ENCODE measurements around the gene ZNF800. TPM values are rescaled to one million over a fixed set of nuclear protein-coding genes. Genes with fewer than 3 reads are reported as not detected.

Gene ZNF800
- total and polyA plus RNA-seq, 2 donors from 2014 or later = 4.5 to 36.8 TPM

- Histone ChIP-seq H3K9me3 (ENCODE audit: control insufficient read depth in 2 of 3, insufficient read depth in 1 of 3, low read length in 3 of 3) (no peaks in the 10 kb centered on the region), H3K4me1 (ENCODE audit: control insufficient read depth in 2 of 3, insufficient read depth in 2 of 3, low read depth in 1 of 3, low read length in 3 of 3) (no peaks in the 10 kb centered on the region), H3K9ac (ENCODE audit: low read length in 3 of 3) (no peak overlapping the region), H3K27me3 (ENCODE audit: control insufficient read depth, insufficient read depth, low read length) (no peaks in the 10 kb centered on the region), H3K36me3 (ENCODE audit: control insufficient read depth in 2 of 3, insufficient read depth in 3 of 3, low read length in 3 of 3) (no peaks in the 10 kb centered on the region), H3K27ac (ENCODE audit: low read depth in 2 of 2, low read length in 2 of 2) (no peak overlapping the region), H3K4me3 (ENCODE audit: low read length in 3 of 3) (no peak overlapping the region)
- DNase-seq = no peak
- no peak for TF ChIP-seq CTCF (IDR thresholded peaks at IDR 0.05; ENCODE audit: borderline replicate concordance, extremely low read depth, insufficient read depth)
- intact Hi-C loops (cut with DNase I) = no loop called here
- no peak for FAIRE-seq
These were observed 49.9 kb downstream of the ZNF800 start for GRCh38 chr7:127342596-127342995.

- Histone ChIP-seq H3K27ac (ENCODE audit: low read depth in 2 of 2, low read length in 2 of 2) (no peak overlapping the region), H3K9me3 (ENCODE audit: control insufficient read depth in 2 of 3, insufficient read depth in 1 of 3, low read length in 3 of 3) (no peaks in the 10 kb centered on the region), H3K27me3 (ENCODE audit: control insufficient read depth, insufficient read depth, low read length) (no peaks in the 10 kb centered on the region), H3K9ac (ENCODE audit: low read length in 3 of 3) (no peak overlapping the region), H3K36me3 (ENCODE audit: control insufficient read depth in 2 of 3, insufficient read depth in 3 of 3, low read length in 3 of 3) (no peaks in the 10 kb centered on the region), H3K4me1 (ENCODE audit: control insufficient read depth in 2 of 3, insufficient read depth in 2 of 3, low read depth in 1 of 3, low read length in 3 of 3) (no peaks in the 10 kb centered on the region), H3K4me3 (ENCODE audit: low read length in 3 of 3) (no peak overlapping the region)
- DNase-seq (no peak), FAIRE-seq (no peak)
- intact Hi-C loops (cut with DNase I) = no loop called here
- TF ChIP-seq CTCF (IDR thresholded peaks at IDR 0.05; ENCODE audit: borderline replicate concordance, extremely low read depth, insufficient read depth) = no peak
These were observed 54.4 kb downstream of the ZNF800 start for GRCh38 chr7:127338122-127338521.

- Histone ChIP-seq H3K9me3 (ENCODE audit: control insufficient read depth in 2 of 3, insufficient read depth in 1 of 3, low read length in 3 of 3) (no peaks in the 10 kb centered on the region), H3K4me1 (ENCODE audit: control insufficient read depth in 2 of 3, insufficient read depth in 2 of 3, low read depth in 1 of 3, low read length in 3 of 3) (no peaks in the 10 kb centered on the region), H3K27ac (ENCODE audit: low read depth in 2 of 2, low read length in 2 of 2) (no peak overlapping the region), H3K36me3 (ENCODE audit: control insufficient read depth in 2 of 3, insufficient read depth in 3 of 3, low read length in 3 of 3) (no peaks in the 10 kb centered on the region), H3K4me3 (ENCODE audit: low read length in 3 of 3) (no peak overlapping the region), H3K9ac (ENCODE audit: low read length in 3 of 3) (no peak overlapping the region), H3K27me3 (ENCODE audit: control insufficient read depth, insufficient read depth, low read length) (no peaks in the 10 kb centered on the region)
- TF ChIP-seq CTCF (IDR thresholded peaks at IDR 0.05; ENCODE audit: borderline replicate concordance, extremely low read depth, insufficient read depth) = no peak
- intact Hi-C loops (cut with DNase I) = no loop called here
- FAIRE-seq (no peak), DNase-seq (no peak)
These were observed 54.9 kb downstream of the ZNF800 start for GRCh38 chr7:127337581-127337980.

- FAIRE-seq = no peak
These were observed 56.0 kb downstream of the ZNF800 start for GRCh38 chr7:127336458-127336857.

More at GRCh38 chr7:127336458-127336857, 56.0 kb downstream of the ZNF800 start:
- TF ChIP-seq CTCF (IDR thresholded peaks at IDR 0.05; ENCODE audit: borderline replicate concordance, extremely low read depth, insufficient read depth) = no peak
- no peaks in the 10 kb centered on the region for H3K9me3 ChIP-seq (ENCODE audit: control insufficient read depth in 2 of 3, insufficient read depth in 1 of 3, low read length in 3 of 3)
- DNase-seq = no peak
- no peaks in the 10 kb centered on the region for H3K36me3 ChIP-seq (ENCODE audit: control insufficient read depth in 2 of 3, insufficient read depth in 3 of 3, low read length in 3 of 3)
- intact Hi-C loops (cut with DNase I) = no loop called here
- H3K4me3 ChIP-seq (ENCODE audit: low read length in 3 of 3) = no peak overlapping the region
- H3K4me1 ChIP-seq (ENCODE audit: control insufficient read depth in 2 of 3, insufficient read depth in 2 of 3, low read depth in 1 of 3, low read length in 3 of 3) = no peaks in the 10 kb centered on the region
- H3K9ac ChIP-seq (ENCODE audit: low read length in 3 of 3) = no peak overlapping the region
- no peak overlapping the region for H3K27ac ChIP-seq (ENCODE audit: low read depth in 2 of 2, low read length in 2 of 2)
- H3K27me3 ChIP-seq (ENCODE audit: control insufficient read depth, insufficient read depth, low read length) = no peaks in the 10 kb centered on the region
